ENCODE measurements around the gene RNU7-1. TPM values are rescaled to one million over a fixed set of nuclear protein-coding genes. Genes with fewer than 3 reads are reported as not detected.

Gene RNU7-1
- total and polyA plus RNA-seq, 9 of the 15 experiments (the other 6 are each of a cell fraction or from before 2014, with no cell fraction given): not detected

DNA sequence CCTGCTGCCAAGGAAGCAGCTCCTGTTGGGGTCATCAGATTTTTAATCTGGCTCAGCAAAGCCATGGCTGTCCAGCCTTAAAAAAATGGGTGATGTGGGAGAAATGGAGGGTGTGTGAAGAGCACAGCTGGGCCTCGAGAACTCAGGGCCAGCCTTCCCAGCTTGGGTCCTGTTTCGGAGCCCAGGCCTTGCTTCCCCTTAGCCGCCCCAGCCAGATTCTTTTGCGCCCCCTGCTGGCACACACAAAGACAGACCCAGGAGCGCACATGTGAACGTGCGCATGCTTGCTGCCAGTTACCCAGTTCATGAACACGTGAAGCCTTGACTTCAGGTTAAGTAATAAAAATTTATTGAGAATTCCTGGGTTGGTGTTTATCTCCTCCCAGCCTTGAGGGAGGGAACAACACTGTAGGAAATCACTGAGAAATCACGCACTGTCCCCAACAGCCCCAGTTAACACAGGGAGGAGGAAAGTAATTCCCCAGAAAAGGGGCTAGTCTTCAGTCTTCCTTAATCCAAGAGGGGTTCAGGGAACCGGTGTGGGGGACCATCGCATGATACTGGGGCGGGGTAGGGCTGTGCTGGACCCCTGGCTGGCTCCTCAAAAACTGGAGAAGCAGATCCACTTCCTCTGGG, 21.5 kb downstream of the RNU7-1 start (continued):
- TF ChIP-seq, protein P1, sequence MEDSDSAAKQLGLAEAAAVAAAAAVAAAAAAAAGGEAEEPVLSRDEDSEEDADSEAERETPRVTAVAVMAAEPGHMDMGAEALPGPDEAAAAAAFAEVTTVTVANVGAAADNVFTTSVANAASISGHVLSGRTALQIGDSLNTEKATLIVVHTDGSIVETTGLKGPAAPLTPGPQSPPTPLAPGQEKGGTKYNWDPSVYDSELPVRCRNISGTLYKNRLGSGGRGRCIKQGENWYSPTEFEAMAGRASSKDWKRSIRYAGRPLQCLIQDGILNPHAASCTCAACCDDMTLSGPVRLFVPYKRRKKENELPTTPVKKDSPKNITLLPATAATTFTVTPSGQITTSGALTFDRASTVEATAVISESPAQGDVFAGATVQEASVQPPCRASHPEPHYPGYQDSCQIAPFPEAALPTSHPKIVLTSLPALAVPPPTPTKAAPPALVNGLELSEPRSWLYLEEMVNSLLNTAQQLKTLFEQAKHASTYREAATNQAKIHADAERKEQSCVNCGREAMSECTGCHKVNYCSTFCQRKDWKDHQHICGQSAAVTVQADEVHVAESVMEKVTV (CRISPR knock-in tag; IDR thresholded peaks at IDR 0.05): peak; percentile 46
- TF ChIP-seq PHB (CRISPR knock-in tag; IDR thresholded peaks at IDR 0.05) (no peak), FOSL1 (tag; conservative IDR thresholded peaks at IDR 0.05) (no peak), RAD51 (IDR thresholded peaks at IDR 0.05; ENCODE audit: borderline replicate concordance, low read depth) (no peak), RFX7 (CRISPR knock-in tag; IDR thresholded peaks at IDR 0.05) (no peak), HMG20A (CRISPR knock-in tag; conservative IDR thresholded peaks at IDR 0.05) (no peak), ZNF224 (CRISPR knock-in tag; IDR thresholded peaks at IDR 0.05) (no peak), ZNF436 (CRISPR knock-in tag; IDR thresholded peaks at IDR 0.05) (no peak), SRSF9 (IDR thresholded peaks at IDR 0.05; ENCODE audit: borderline replicate concordance, low read depth, low read length) (no peak), ARID2 (IDR thresholded peaks at IDR 0.05) (no peak), TCFL5 (CRISPR knock-in tag; conservative IDR thresholded peaks at IDR 0.05) (no peak), MXI1 (IDR thresholded peaks at IDR 0.05; ENCODE audit: low read depth, low read length) (no peak), MECOM (CRISPR knock-in tag; IDR thresholded peaks at IDR 0.05) (no peak), TBL1XR1 (IDR thresholded peaks at IDR 0.05; ENCODE audit: low read length in 2 of 2) (0 out of 4 replicates have a peak, but pooled peaks of 1 of the 2 experiments have one; percentile 34), NFE2L1 (tag; IDR thresholded peaks at IDR 0.05; ENCODE audit: borderline replicate concordance, low read depth) (no peak), KAT8 (IDR thresholded peaks at IDR 0.05; ENCODE audit: low read depth) (no peak), HNRNPUL1 (IDR thresholded peaks at IDR 0.05; ENCODE audit: low read length) (no peak), BDP1 (IDR thresholded peaks at IDR 0.05; ENCODE audit: insufficient read depth, insufficient read length) (no peak), ZNF212 (CRISPR knock-in tag; IDR thresholded peaks at IDR 0.05) (no peak), ZBTB7A (IDR thresholded peaks at IDR 0.05; ENCODE audit: borderline replicate concordance, control insufficient read depth, low read depth, low read length) (no peak)
- TF ChIP-seq, protein P2, sequence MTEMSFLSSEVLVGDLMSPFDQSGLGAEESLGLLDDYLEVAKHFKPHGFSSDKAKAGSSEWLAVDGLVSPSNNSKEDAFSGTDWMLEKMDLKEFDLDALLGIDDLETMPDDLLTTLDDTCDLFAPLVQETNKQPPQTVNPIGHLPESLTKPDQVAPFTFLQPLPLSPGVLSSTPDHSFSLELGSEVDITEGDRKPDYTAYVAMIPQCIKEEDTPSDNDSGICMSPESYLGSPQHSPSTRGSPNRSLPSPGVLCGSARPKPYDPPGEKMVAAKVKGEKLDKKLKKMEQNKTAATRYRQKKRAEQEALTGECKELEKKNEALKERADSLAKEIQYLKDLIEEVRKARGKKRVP (CRISPR knock-in tag; IDR thresholded peaks at IDR 0.05): peak; percentile 44; the same call in 1 of the 2 replicates
- TF ChIP-seq, protein P3, sequence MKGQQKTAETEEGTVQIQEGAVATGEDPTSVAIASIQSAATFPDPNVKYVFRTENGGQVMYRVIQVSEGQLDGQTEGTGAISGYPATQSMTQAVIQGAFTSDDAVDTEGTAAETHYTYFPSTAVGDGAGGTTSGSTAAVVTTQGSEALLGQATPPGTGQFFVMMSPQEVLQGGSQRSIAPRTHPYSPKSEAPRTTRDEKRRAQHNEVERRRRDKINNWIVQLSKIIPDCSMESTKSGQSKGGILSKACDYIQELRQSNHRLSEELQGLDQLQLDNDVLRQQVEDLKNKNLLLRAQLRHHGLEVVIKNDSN (CRISPR knock-in tag; IDR thresholded peaks at IDR 0.05): peak; percentile 70
- TF ChIP-seq, protein P4, sequence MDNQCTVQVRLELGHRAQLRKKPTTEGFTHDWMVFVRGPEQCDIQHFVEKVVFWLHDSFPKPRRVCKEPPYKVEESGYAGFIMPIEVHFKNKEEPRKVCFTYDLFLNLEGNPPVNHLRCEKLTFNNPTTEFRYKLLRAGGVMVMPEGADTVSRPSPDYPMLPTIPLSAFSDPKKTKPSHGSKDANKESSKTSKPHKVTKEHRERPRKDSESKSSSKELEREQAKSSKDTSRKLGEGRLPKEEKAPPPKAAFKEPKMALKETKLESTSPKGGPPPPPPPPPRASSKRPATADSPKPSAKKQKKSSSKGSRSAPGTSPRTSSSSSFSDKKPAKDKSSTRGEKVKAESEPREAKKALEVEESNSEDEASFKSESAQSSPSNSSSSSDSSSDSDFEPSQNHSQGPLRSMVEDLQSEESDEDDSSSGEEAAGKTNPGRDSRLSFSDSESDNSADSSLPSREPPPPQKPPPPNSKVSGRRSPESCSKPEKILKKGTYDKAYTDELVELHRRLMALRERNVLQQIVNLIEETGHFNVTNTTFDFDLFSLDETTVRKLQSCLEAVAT (IDR thresholded peaks at IDR 0.05): no peak
- TF ChIP-seq, protein P5, sequence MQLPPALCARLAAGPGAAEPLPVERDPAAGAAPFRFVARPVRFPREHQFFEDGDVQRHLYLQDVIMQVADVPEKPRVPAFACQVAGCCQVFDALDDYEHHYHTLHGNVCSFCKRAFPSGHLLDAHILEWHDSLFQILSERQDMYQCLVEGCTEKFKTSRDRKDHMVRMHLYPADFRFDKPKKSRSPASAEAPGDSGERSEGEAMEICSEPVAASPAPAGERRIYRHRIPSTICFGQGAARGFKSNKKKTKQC (CRISPR knock-in tag; IDR thresholded peaks at IDR 0.05): no peak

Measured in K562 (cell line).